Measurements from ENCODE around the gene RIPK4. TPM values are rescaled to one million over a fixed set of nuclear protein-coding genes. Genes with fewer than 3 reads are reported as not detected.

RIPK4 gene
- total RNA-seq, 5 donors from 2014 or later (not counting 1 experiment from before 2014, with no cell fraction given): 0.30 to 2.1 (median 0.63) TPM

DNA sequence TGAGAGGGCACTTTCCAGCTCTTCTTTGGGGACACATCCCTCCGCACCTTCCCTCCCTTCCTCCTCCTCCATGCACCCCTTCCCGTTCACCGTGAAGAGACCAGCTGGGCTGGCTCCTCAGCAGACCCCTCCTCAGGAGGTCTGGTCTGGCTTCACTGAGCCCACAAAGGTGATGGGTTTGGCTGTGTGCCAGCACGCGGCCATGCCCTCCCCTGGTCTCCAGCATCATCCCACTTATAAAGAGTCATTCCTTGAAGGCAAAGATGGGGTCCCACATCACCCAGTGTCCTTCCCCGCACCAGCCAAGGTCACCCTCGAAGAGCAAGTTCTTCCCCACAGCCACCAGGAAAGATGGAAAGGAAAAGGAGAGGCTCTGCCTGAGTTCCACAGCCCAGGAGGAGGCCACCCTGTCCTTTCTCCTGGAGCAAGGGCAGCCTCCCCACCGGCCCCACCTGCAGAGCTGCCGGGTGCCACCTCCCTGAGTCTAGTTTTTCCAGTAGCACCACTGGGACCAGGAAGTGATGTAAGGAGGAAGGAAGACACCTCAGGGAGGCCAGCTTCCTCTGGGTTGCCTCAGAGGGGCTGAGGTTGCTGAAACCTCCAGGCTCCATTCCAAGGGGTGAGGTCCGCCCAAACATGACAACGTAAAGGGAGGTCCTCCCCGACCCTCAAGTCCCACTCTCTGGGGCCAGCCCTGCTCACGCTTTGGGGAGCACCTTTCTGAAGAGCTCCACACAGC is 32.7 kb downstream of the RIPK4 start:
- DNase-seq (no peak), ATAC-seq (replicated peaks in 1 of 4) (no peak)
- H3K27ac Mint-ChIP-seq: no peak overlapping the region
- CTCF ChIA-PET: no interaction called here
- peaks cover 13 to 27% (median 14%) of the 10 kb centered on the region in 3 donors for H3K9me3 Mint-ChIP-seq
- no peak overlapping the region for H3K4me3 Mint-ChIP-seq
- Histone ChIP-seq H3K27me3 (replicated peaks in 1 of 2; ENCODE audit: control insufficient read depth in 2 of 2, extremely low read depth in 1 of 2, insufficient read depth in 2 of 2, low read length in 1 of 2) (peaks cover 0 to 42% of the 10 kb centered on the region in 2 experiments), H3K36me3 (ENCODE audit: control insufficient read depth in 2 of 2, extremely low read depth in 1 of 2, insufficient read depth in 1 of 2, low read length in 1 of 2) (no peaks in the 10 kb centered on the region), H3K27ac (ENCODE audit: low read length) (no peak overlapping the region), H3K9me3 (no peaks in the 10 kb centered on the region), H3K4me3 (ENCODE audit: control insufficient read depth in 1 of 2, extremely low read depth in 1 of 2, low read length in 1 of 2) (no peak overlapping the region), H3K4me1 (ENCODE audit: control insufficient read depth in 1 of 2, extremely low read depth in 1 of 2, insufficient read depth in 2 of 2, low read length in 2 of 2) (no peaks in the 10 kb centered on the region)
- 80% methylated on average over 7 of the region's 13 CpGs for WGBS (ENCODE audit: insufficient coverage)
- H3K4me1 Mint-ChIP-seq: no peaks in the 10 kb centered on the region
- POLR2A ChIA-PET: interaction anchor here in 1 of 2 donors (0.6 kb wide), 1 partner anchor 159 kb away, joined by 3 read pairs; no protein-coding TSS in a partner anchor
- H3K27me3 Mint-ChIP-seq: peaks cover 13 to 38% of the 10 kb centered on the region in 2 donors
- no peaks in the 10 kb centered on the region for H3K36me3 Mint-ChIP-seq

DNA sequence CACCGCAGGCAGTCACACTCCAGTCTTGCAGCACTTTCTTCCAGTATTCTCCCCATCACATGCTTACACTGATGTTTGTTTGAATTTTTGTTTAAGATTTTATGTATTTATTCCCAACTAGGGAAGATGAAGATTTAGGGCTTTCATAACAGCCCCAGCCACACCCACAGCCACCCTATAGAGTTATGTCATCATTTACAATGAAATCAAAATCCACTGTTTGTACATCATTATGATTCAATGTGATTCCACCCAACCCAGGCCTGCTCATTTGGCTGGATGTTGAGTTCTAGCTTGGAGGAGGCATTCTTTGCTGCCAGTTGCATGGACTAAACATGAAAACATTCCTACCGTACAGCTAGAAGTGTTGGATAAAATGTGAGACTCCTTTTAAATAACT is 35.8 kb downstream of the RIPK4 start:
- ATAC-seq (replicated peaks in 1 of 4) (no peak), DNase-seq (no peak)
- Histone ChIP-seq H3K27me3 (replicated peaks in 1 of 2; ENCODE audit: control insufficient read depth in 2 of 2, extremely low read depth in 1 of 2, insufficient read depth in 2 of 2, low read length in 1 of 2) (peaks cover 0 to 58% of the 10 kb centered on the region in 2 experiments), H3K4me1 (ENCODE audit: control insufficient read depth in 1 of 2, extremely low read depth in 1 of 2, insufficient read depth in 2 of 2, low read length in 2 of 2) (peaks cover 0 to 1% of the 10 kb centered on the region in 2 experiments), H3K9me3 (no peaks in the 10 kb centered on the region), H3K27ac (ENCODE audit: low read length) (no peak overlapping the region), H3K36me3 (ENCODE audit: control insufficient read depth in 2 of 2, extremely low read depth in 1 of 2, insufficient read depth in 1 of 2, low read length in 1 of 2) (no peaks in the 10 kb centered on the region), H3K4me3 (ENCODE audit: control insufficient read depth in 1 of 2, extremely low read depth in 1 of 2, low read length in 1 of 2) (no peak overlapping the region)
- H3K4me1 Mint-ChIP-seq: no peaks in the 10 kb centered on the region
- ChIA-PET CTCF (no interaction called here), POLR2A (no interaction called here)
- H3K27ac Mint-ChIP-seq: no peak overlapping the region
- WGBS (ENCODE audit: insufficient coverage): no CpG with 5 or more reads among the region's 2 CpGs
- H3K36me3 Mint-ChIP-seq: no peaks in the 10 kb centered on the region
- peaks cover 29 to 53% of the 10 kb centered on the region in 2 donors for H3K27me3 Mint-ChIP-seq
- peaks cover 11 to 19% (median 14%) of the 10 kb centered on the region in 3 donors for H3K9me3 Mint-ChIP-seq
- no peak overlapping the region for H3K4me3 Mint-ChIP-seq

DNA sequence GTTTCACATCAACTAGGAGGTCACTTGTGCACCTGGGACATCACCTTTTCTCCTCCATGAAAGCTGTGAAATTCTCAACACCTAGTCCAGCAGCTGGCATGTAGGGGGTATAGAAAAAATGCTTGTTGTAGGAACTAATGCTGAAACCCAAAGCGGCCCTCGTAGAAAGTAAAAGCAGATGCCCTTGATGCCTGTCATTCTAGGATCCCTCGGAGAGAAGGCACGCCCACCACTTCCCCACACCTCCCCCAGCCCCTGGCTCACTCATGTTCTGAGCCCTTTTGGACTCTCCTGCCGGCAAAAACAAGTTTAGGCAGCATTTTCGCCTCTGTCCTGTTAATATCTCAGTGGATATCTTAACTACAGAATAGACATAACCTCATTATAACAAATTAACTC is 36.5 kb downstream of the RIPK4 start:
- no peak overlapping the region for H3K4me3 Mint-ChIP-seq
- H3K27ac Mint-ChIP-seq: no peak overlapping the region
- ATAC-seq (replicated peaks in 1 of 4): no peak
- peaks cover 32 to 53% of the 10 kb centered on the region in 2 donors for H3K27me3 Mint-ChIP-seq
- Histone ChIP-seq H3K36me3 (ENCODE audit: control insufficient read depth in 2 of 2, extremely low read depth in 1 of 2, insufficient read depth in 1 of 2, low read length in 1 of 2) (no peaks in the 10 kb centered on the region), H3K9me3 (no peaks in the 10 kb centered on the region), H3K27me3 (replicated peaks in 1 of 2; ENCODE audit: control insufficient read depth in 2 of 2, extremely low read depth in 1 of 2, insufficient read depth in 2 of 2, low read length in 1 of 2) (peaks cover 0 to 62% of the 10 kb centered on the region in 2 experiments), H3K4me1 (ENCODE audit: control insufficient read depth in 1 of 2, extremely low read depth in 1 of 2, insufficient read depth in 2 of 2, low read length in 2 of 2) (peaks cover 0 to 9% of the 10 kb centered on the region in 2 experiments), H3K4me3 (ENCODE audit: control insufficient read depth in 1 of 2, extremely low read depth in 1 of 2, low read length in 1 of 2) (no peak overlapping the region), H3K27ac (ENCODE audit: low read length) (no peak overlapping the region)
- ChIA-PET POLR2A (no interaction called here), CTCF (no interaction called here)
- 20% methylated on average over 3 of the region's 6 CpGs for WGBS (ENCODE audit: insufficient coverage)
- peaks cover 2 to 5% (median 2%) of the 10 kb centered on the region in 3 donors for H3K4me1 Mint-ChIP-seq
- peaks cover 11 to 19% (median 14%) of the 10 kb centered on the region in 3 donors for H3K9me3 Mint-ChIP-seq
- H3K36me3 Mint-ChIP-seq: no peaks in the 10 kb centered on the region
- no peak for DNase-seq

DNA sequence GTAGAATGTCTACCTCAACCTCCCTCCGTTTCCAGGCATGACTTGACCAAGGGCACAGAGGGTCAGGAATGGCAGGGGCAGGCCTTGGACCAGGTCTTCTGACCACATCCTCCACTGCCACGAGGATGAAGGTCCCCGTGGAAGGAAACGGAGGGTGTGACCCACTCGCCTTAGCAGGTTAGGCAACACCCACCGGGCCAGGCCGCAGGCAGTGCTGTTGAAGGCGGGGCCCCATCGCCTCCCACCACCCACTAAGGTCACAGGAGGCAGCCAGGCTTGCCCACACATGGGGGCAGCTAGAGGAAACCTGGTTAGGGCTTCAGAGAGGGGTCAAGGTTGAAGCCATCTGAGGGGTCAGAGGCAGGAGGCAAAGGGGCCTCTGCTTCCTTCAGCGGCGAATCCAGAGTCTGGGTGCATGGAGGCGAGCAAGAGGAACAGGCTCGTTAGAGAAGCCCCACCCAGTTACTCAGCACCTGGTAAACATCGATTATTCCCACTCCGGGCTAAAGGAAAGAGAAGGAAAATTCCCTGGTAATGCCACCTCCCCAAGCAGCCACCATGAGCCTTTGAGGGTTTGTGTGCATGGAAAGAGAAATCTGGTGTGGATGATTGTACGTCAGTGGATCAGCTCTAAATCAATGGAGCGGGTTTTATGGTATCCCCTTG is 37.0 kb downstream of the RIPK4 start:
- Histone ChIP-seq H3K4me3 (ENCODE audit: control insufficient read depth in 1 of 2, extremely low read depth in 1 of 2, low read length in 1 of 2) (no peak overlapping the region), H3K36me3 (ENCODE audit: control insufficient read depth in 2 of 2, extremely low read depth in 1 of 2, insufficient read depth in 1 of 2, low read length in 1 of 2) (no peaks in the 10 kb centered on the region), H3K4me1 (ENCODE audit: control insufficient read depth in 1 of 2, extremely low read depth in 1 of 2, insufficient read depth in 2 of 2, low read length in 2 of 2) (peaks cover 0 to 11% of the 10 kb centered on the region in 2 experiments), H3K27ac (ENCODE audit: low read length) (no peak overlapping the region), H3K9me3 (no peaks in the 10 kb centered on the region), H3K27me3 (replicated peaks in 1 of 2; ENCODE audit: control insufficient read depth in 2 of 2, extremely low read depth in 1 of 2, insufficient read depth in 2 of 2, low read length in 1 of 2) (peaks cover 0 to 59% of the 10 kb centered on the region in 2 experiments)
- ChIA-PET POLR2A (no interaction called here), CTCF (no interaction called here)
- DNase-seq (no peak), ATAC-seq (replicated peaks in 1 of 4) (no peak)
- Mint-ChIP-seq H3K4me1 (peaks cover 4 to 7% (median 4%) of the 10 kb centered on the region in 3 donors), H3K27ac (no peak overlapping the region), H3K9me3 (peaks cover 11 to 19% (median 14%) of the 10 kb centered on the region in 3 donors), H3K36me3 (no peaks in the 10 kb centered on the region), H3K4me3 (no peak overlapping the region), H3K27me3 (peaks cover 35 to 55% of the 10 kb centered on the region in 2 donors)
- WGBS (ENCODE audit: insufficient coverage): 27% methylated on average over 2 of the region's 17 CpGs

DNA sequence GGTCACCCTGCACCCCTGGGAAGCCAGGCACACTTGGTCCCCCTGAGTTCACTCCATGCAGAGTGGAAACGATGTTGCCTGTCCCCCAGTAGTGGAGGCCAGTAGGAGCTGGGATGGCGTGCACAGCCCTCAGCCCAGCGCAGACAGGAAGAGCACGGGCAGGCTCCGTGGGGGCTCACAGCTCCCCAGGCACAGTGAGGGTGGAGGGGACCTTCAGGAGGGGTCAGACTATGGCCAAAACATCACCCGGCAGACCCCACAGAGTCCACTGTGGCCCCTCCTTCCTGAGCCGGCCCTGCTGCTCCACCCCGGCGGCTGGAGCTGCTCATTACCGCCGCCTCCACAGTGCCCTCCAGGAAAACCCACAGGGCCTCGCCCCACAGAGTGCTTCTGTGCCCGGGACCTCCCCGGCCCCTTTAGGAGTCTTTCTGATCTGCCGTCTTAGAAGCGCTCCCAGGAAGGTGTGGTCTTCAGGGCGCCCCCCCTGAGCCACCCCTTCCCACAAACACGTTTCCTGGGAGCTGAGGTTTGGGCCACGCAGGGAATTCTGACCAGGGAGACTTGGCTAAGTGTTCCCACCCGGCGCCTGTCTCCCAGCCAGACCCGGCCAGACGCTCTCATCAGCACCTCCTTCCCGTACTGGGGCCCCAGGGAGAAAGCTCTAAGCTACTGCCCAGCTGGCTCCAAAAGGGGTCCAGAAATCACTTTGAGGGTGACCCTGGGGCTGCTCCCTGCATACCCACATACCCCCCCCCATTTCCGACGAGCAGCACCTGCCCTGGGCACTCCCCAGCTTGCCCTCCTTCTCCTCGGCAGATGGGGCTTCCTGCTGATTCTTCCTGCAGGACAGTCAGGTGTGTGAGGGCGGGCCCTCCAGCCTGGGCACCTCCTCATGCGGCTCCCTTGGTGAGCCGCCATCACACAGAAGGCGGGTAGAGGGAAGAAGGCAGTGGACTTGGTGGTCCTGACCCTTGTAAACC is 38.8 kb downstream of the RIPK4 start:
- ChIA-PET POLR2A (no interaction called here), CTCF (no interaction called here)
- Mint-ChIP-seq H3K36me3 (no peaks in the 10 kb centered on the region), H3K4me3 (no peak overlapping the region), H3K27me3 (peaks cover 33 to 62% of the 10 kb centered on the region in 2 donors), H3K9me3 (peaks cover 11 to 18% (median 14%) of the 10 kb centered on the region in 3 donors), H3K27ac (no peak overlapping the region), H3K4me1 (peaks cover 4 to 7% (median 4%) of the 10 kb centered on the region in 3 donors)
- DNase-seq (no peak), ATAC-seq (replicated peaks in 1 of 4) (no peak)
- Histone ChIP-seq H3K4me1 (ENCODE audit: control insufficient read depth in 1 of 2, extremely low read depth in 1 of 2, insufficient read depth in 2 of 2, low read length in 2 of 2) (peaks cover 0 to 11% of the 10 kb centered on the region in 2 experiments), H3K4me3 (ENCODE audit: control insufficient read depth in 1 of 2, extremely low read depth in 1 of 2, low read length in 1 of 2) (no peak overlapping the region), H3K36me3 (ENCODE audit: control insufficient read depth in 2 of 2, extremely low read depth in 1 of 2, insufficient read depth in 1 of 2, low read length in 1 of 2) (no peaks in the 10 kb centered on the region), H3K9me3 (no peaks in the 10 kb centered on the region), H3K27ac (ENCODE audit: low read length) (no peak overlapping the region), H3K27me3 (replicated peaks in 1 of 2; ENCODE audit: control insufficient read depth in 2 of 2, extremely low read depth in 1 of 2, insufficient read depth in 2 of 2, low read length in 1 of 2) (peaks cover 0 to 57% of the 10 kb centered on the region in 2 experiments)
- WGBS (ENCODE audit: insufficient coverage): 75% methylated on average over 29 of the region's 31 CpGs

All from T-cell (primary cell).